ENCODE measurements around the gene CTRL. TPM values are rescaled to one million over a fixed set of nuclear protein-coding genes. Genes with fewer than 3 reads are reported as not detected.

The CTRL gene
- total RNA-seq, 2 experiments from 2014 or later: 3.8 to 3.9 TPM

GRCh38 chr16:67944690-67945391, 13.2 kb upstream of the CTRL start:
- CTCF ChIA-PET: interaction anchor here (1.1 kb wide), 1 partner anchor 55 kb away, joined by 3 read pairs; no protein-coding TSS in a partner anchor
- no peak for TF ChIP-seq CTCF (IDR thresholded peaks at IDR 0.05)
- Mint-ChIP-seq H3K4me3 (no peak overlapping the region), H3K4me1 (ENCODE audit: low read depth) (peaks cover 19% of the 10 kb centered on the region), H3K27ac (no peak overlapping the region), H3K27me3 (no peaks in the 10 kb centered on the region), H3K36me3 (ENCODE audit: low read depth) (peaks cover 19% of the 10 kb centered on the region), H3K9me3 (no peaks in the 10 kb centered on the region)
- POLR2A ChIA-PET: interaction anchor here (1.0 to 1.4 kb wide), 2 partner anchors 9 to 79 kb away, joined by 3 to 6 read pairs; partner anchors contain the start of gene DUS2
- ATAC-seq (no peak), DNase-seq (no peak)
- intact Hi-C loops (cut with micrococcal nuclease): no loop called here

- DNase-seq (no peak), ATAC-seq (no peak)
- intact Hi-C loops (cut with micrococcal nuclease): no loop called here
- TF ChIP-seq CTCF (IDR thresholded peaks at IDR 0.05): no peak
- Mint-ChIP-seq H3K27me3 (no peaks in the 10 kb centered on the region), H3K36me3 (ENCODE audit: low read depth) (peaks cover 24% of the 10 kb centered on the region), H3K4me3 (no peak within 1 kb of the TSS), H3K27ac (no peak within 1 kb of the TSS), H3K9me3 (no peaks in the 10 kb centered on the region), H3K4me1 (ENCODE audit: low read depth) (peaks cover 28% of the 10 kb centered on the region)
- ChIA-PET POLR2A (interaction anchor here (0.6 to 1.2 kb wide), 2 partner anchors 10 to 85 kb away, joined by 3 to 4 read pairs; no protein-coding TSS in a partner anchor), CTCF (no interaction called here)
Observed at GRCh38 chr16:67943619-67944504, 12.2 kb upstream of the CTRL start, which contains the start of gene LCAT. Gene LCAT (minus strand): TSS chr16:67944120. CDS start chr16:67944101, 19 bp downstream.

GRCh38 chr16:67943256-67943618, 11.6 kb upstream of the CTRL start:
- POLR2A ChIA-PET: interaction anchor here (1.2 kb wide), 1 partner anchor 10 kb away, joined by 3 read pairs; no protein-coding TSS in a partner anchor
- H3K36me3 Mint-ChIP-seq (ENCODE audit: low read depth): peaks cover 24% of the 10 kb centered on the region
- DNase-seq: no peak
- CTCF ChIA-PET: interaction anchor here (1.1 to 3.4 kb wide), 6 partner anchors 8 to 98 kb away, joined by 3 to 19 read pairs (median 12); partner anchors contain the start of genes DPEP2NB and NRN1L
- no peaks in the 10 kb centered on the region for H3K27me3 Mint-ChIP-seq
- no peak for ATAC-seq
- no peak overlapping the region for H3K4me3 Mint-ChIP-seq
- no peak for TF ChIP-seq CTCF (IDR thresholded peaks at IDR 0.05)
- intact Hi-C loops (cut with micrococcal nuclease): no loop called here
- no peaks in the 10 kb centered on the region for H3K9me3 Mint-ChIP-seq
- H3K4me1 Mint-ChIP-seq (ENCODE audit: low read depth): peaks cover 30% of the 10 kb centered on the region
- no peak overlapping the region for H3K27ac Mint-ChIP-seq

- CTCF ChIA-PET: interaction anchor here (0.6 to 4.4 kb wide), 26 partner anchors 8 to 196 kb away, joined by 3 to 21 read pairs (median 4); partner anchors contain the start of genes DPEP2NB and NRN1L
- intact Hi-C loops (cut with micrococcal nuclease): no loop called here
- no peak overlapping the region for H3K27ac Mint-ChIP-seq
Observed at GRCh38 chr16:67942510-67943255, 11.0 kb upstream of the CTRL start.

More at GRCh38 chr16:67942510-67943255, 11.0 kb upstream of the CTRL start:
- Mint-ChIP-seq H3K36me3 (ENCODE audit: low read depth) (peaks cover 24% of the 10 kb centered on the region), H3K4me1 (ENCODE audit: low read depth) (peaks cover 30% of the 10 kb centered on the region), H3K27me3 (no peaks in the 10 kb centered on the region), H3K4me3 (no peak overlapping the region), H3K9me3 (no peaks in the 10 kb centered on the region)
- POLR2A ChIA-PET: interaction anchor here (0.7 to 1.8 kb wide), 7 partner anchors 9 to 109 kb away, joined by 3 to 6 read pairs (median 3); partner anchors contain the start of gene CTRL
- DNase-seq (no peak), ATAC-seq (no peak)
- TF ChIP-seq CTCF (IDR thresholded peaks at IDR 0.05): peak; percentile 15
